HFF-Myc (cell line): ENCODE data around the gene PTX4.

Experiments
- DNase-seq: peaks from one replicate; pipeline ENCODE4 v3.0.0-alpha.2; 2011; ENCODE audit warnings: low read depth; ENCODE audit errors: extremely low read depth
- H3K4me3 ChIP-seq: replicated peaks from 2 replicates; pipeline ENCODE4 v1.5.1; 2011; ENCODE audit warnings: low read depth, mild to moderate bottlenecking, control low read depth, low read length
- CTCF ChIP-seq: IDR thresholded peaks from 2 replicates; pipeline ENCODE4 v1.5.1; 2012; ENCODE audit warnings: mild to moderate bottlenecking, low read depth, low read length, control low read depth; ENCODE audit errors: missing control alignments

Gene PTX4

GRCh38 chr16:1446296-1447080, 42.3 kb downstream of the PTX4 start:
- no peak overlapping the region for H3K4me3 ChIP-seq
- TF ChIP-seq CTCF: no peak
- no peak for DNase-seq

GRCh38 chr16:1445518-1446203, 43.1 kb downstream of the PTX4 start:
- no peak for DNase-seq
- no peak overlapping the region for H3K4me3 ChIP-seq
- TF ChIP-seq CTCF: no peak

- no peak for TF ChIP-seq CTCF
- no peak overlapping the region for H3K4me3 ChIP-seq
- DNase-seq: no peak
Measured at GRCh38 chr16:1444730-1445517, 43.8 kb downstream of the PTX4 start.

GRCh38 chr16:1443980-1444729, 44.6 kb downstream of the PTX4 start, which contains the start of gene CCDC154:
Gene CCDC154 (minus strand): TSS chr16:1444556. CDS start chr16:1444322, 234 bp downstream.
- no peak for TF ChIP-seq CTCF
- no peak for DNase-seq
- H3K4me3 ChIP-seq: no peak within 1 kb of the TSS

- DNase-seq: no peak
- no peak for TF ChIP-seq CTCF
- H3K4me3 ChIP-seq: no peak overlapping the region
Measured at GRCh38 chr16:1443403-1443973, 45.3 kb downstream of the PTX4 start.

- TF ChIP-seq CTCF: no peak
- DNase-seq: no peak
- H3K4me3 ChIP-seq: no peak overlapping the region
Measured at GRCh38 chr16:1442697-1443096, 46.0 kb downstream of the PTX4 start.
